ENCODE results near the gene NFASC. TPM values are rescaled to one million over a fixed set of nuclear protein-coding genes. Genes with fewer than 3 reads are reported as not detected.

Gene NFASC
- total RNA-seq, 2 donors from 2014 or later, result 27.7 to 45.9 TPM

DNA sequence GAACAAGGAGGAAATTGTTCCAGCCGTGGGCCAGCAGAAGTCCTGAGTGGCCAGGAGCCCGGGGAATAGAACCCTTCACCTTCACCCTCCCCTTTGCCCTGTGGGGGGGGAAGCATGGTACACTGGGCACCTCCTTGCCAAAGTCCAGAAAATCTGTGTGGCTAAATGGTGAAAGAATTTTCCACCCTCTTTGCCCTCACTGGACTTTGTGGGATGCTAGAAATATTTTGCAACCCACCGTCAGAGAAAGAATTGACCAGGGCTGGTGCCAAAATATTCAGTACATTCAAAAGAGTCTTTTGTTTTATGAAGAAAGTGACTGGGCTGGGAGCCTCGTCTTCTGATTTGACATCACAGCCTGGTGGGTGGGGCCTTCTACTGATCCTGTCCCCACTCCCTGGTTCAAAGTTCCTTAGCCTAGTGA, 14.6 kb downstream of the NFASC start:
- Histone ChIP-seq H3K9me3 (ENCODE audit: control insufficient read depth, low read length) (no peaks in the 10 kb centered on the region), H3K4me3 (ENCODE audit: low read length) (no peak overlapping the region), H3K4me1 (ENCODE audit: control insufficient read depth, insufficient read depth, low read length) (peaks cover 3% of the 10 kb centered on the region), H3K27ac (ENCODE audit: low read depth, low read length) (no peak overlapping the region), H3K27me3 (ENCODE audit: control insufficient read depth, insufficient read depth, low read length, poor library complexity, severe bottlenecking) (no peaks in the 10 kb centered on the region), H3K9ac (ENCODE audit: extremely low read depth, low read length, poor library complexity, severe bottlenecking) (no peak overlapping the region), H3K36me3 (ENCODE audit: control insufficient read depth, insufficient read depth, low read length) (no peaks in the 10 kb centered on the region)
- Mint-ChIP-seq H3K9me3 (no peaks in the 10 kb centered on the region), H3K27me3 (ENCODE audit: insufficient read depth) (no peaks in the 10 kb centered on the region), H3K4me1 (peaks cover 16% of the 10 kb centered on the region), H3K36me3 (ENCODE audit: low read depth) (no peaks in the 10 kb centered on the region), H3K4me3 (no peak overlapping the region), H3K27ac (no peak overlapping the region)
- DNase-seq, result no peak
- TF ChIP-seq, protein P1, sequence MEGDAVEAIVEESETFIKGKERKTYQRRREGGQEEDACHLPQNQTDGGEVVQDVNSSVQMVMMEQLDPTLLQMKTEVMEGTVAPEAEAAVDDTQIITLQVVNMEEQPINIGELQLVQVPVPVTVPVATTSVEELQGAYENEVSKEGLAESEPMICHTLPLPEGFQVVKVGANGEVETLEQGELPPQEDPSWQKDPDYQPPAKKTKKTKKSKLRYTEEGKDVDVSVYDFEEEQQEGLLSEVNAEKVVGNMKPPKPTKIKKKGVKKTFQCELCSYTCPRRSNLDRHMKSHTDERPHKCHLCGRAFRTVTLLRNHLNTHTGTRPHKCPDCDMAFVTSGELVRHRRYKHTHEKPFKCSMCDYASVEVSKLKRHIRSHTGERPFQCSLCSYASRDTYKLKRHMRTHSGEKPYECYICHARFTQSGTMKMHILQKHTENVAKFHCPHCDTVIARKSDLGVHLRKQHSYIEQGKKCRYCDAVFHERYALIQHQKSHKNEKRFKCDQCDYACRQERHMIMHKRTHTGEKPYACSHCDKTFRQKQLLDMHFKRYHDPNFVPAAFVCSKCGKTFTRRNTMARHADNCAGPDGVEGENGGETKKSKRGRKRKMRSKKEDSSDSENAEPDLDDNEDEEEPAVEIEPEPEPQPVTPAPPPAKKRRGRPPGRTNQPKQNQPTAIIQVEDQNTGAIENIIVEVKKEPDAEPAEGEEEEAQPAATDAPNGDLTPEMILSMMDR (conservative IDR thresholded peaks at IDR 0.05), result no peak
- WGBS, 2 experiments (ENCODE audit: insufficient coverage in 1 of 2, insufficient read length in 1 of 2), result 77 to 95% methylated on average over 2 to 4 of the region's 4 CpGs

DNA sequence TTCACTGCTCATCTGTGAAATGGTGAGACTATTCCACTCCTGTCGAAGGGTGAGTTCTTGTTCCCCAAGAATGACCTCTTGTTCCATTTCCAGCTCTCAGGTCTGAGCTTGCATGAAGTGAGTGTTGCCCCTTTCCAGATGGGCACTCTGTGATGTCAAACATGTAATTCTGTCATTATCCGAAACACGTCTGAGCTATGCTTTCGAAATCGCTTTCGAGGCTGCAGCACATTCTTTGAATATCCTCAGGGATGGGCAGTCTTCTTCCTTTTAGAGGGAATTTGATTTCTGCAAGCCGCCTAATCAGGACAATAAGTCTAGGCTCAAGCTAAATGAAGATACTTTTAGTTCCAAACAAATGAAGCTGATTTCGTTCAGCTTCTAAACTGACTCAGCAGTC, 15.1 kb downstream of the NFASC start:
- H3K36me3 Mint-ChIP-seq (ENCODE audit: low read depth), result no peaks in the 10 kb centered on the region
- H3K36me3 ChIP-seq (ENCODE audit: control insufficient read depth, insufficient read depth, low read length), result no peaks in the 10 kb centered on the region
- DNase-seq, result no peak
- H3K27ac ChIP-seq (ENCODE audit: low read depth, low read length), result no peak overlapping the region
- TF ChIP-seq, protein P1 (conservative IDR thresholded peaks at IDR 0.05), result no peak
- H3K4me1 ChIP-seq (ENCODE audit: control insufficient read depth, insufficient read depth, low read length), result peaks cover 3% of the 10 kb centered on the region
- WGBS, 2 experiments (ENCODE audit: insufficient coverage in 1 of 2, insufficient read length in 1 of 2), result 94 to 99% methylated on average over 7 to 8 of the region's 8 CpGs
- no peaks in the 10 kb centered on the region for H3K9me3 Mint-ChIP-seq
- no peaks in the 10 kb centered on the region for H3K27me3 Mint-ChIP-seq (ENCODE audit: insufficient read depth)
- no peak overlapping the region for H3K4me3 ChIP-seq (ENCODE audit: low read length)
- H3K4me1 Mint-ChIP-seq, result peaks cover 16% of the 10 kb centered on the region
- no peak overlapping the region for H3K4me3 Mint-ChIP-seq
- H3K27me3 ChIP-seq (ENCODE audit: control insufficient read depth, insufficient read depth, low read length, poor library complexity, severe bottlenecking), result no peaks in the 10 kb centered on the region
- H3K9ac ChIP-seq (ENCODE audit: extremely low read depth, low read length, poor library complexity, severe bottlenecking), result no peak overlapping the region
- H3K27ac Mint-ChIP-seq, result no peak overlapping the region
- no peaks in the 10 kb centered on the region for H3K9me3 ChIP-seq (ENCODE audit: control insufficient read depth, low read length)

DNA sequence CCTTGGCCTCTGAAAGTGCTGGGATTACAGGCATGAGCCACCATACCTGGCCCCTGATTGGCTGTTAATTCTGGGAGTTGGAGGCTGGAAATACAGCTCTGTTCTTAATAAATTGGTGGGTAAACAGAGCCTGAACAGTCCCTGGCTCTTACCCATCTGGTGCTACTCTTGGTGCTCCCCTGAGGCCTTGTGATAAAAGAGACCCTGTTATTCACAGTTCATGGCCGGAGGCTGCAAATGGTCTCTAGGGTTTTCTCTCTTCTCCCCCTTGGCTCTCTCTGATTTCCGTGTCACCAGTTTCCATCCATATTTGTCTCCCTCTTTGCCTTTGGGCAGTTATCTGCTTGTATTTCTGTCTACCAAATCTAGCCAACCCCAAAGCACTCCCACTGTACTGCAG, 17.2 kb downstream of the NFASC start:
- WGBS, 2 experiments (ENCODE audit: insufficient coverage in 1 of 2, insufficient read length in 1 of 2), result 98 to 100% methylated on average over 1 to 2 of the region's 2 CpGs
- no peak overlapping the region for H3K27ac Mint-ChIP-seq
- Histone ChIP-seq H3K36me3 (ENCODE audit: control insufficient read depth, insufficient read depth, low read length) (no peaks in the 10 kb centered on the region), H3K9ac (ENCODE audit: extremely low read depth, low read length, poor library complexity, severe bottlenecking) (no peak overlapping the region), H3K27ac (ENCODE audit: low read depth, low read length) (no peak overlapping the region), H3K9me3 (ENCODE audit: control insufficient read depth, low read length) (no peaks in the 10 kb centered on the region), H3K4me3 (ENCODE audit: low read length) (no peak overlapping the region), H3K4me1 (ENCODE audit: control insufficient read depth, insufficient read depth, low read length) (peaks cover 3% of the 10 kb centered on the region), H3K27me3 (ENCODE audit: control insufficient read depth, insufficient read depth, low read length, poor library complexity, severe bottlenecking) (no peaks in the 10 kb centered on the region)
- no peaks in the 10 kb centered on the region for H3K36me3 Mint-ChIP-seq (ENCODE audit: low read depth)
- no peak overlapping the region for H3K4me3 Mint-ChIP-seq
- peaks cover 2% of the 10 kb centered on the region for H3K4me1 Mint-ChIP-seq
- no peaks in the 10 kb centered on the region for H3K27me3 Mint-ChIP-seq (ENCODE audit: insufficient read depth)
- TF ChIP-seq, protein P1 (conservative IDR thresholded peaks at IDR 0.05), result no peak
- DNase-seq, result no peak
- no peaks in the 10 kb centered on the region for H3K9me3 Mint-ChIP-seq
